ENCODE data around the gene NF1.

Gene NF1

GRCh38 chr17:31236712-31237111, 141.9 kb downstream of the NF1 start:
- Mint-ChIP-seq H3K27me3 (ENCODE audit: low read depth) (no peaks in the 10 kb centered on the region), H3K4me3 (no peak overlapping the region), H3K4me1 (no peaks in the 10 kb centered on the region), H3K27ac (no peak overlapping the region), H3K9me3 (peaks cover 12% of the 10 kb centered on the region), H3K36me3 (ENCODE audit: low read depth) (peaks cover 81% of the 10 kb centered on the region)
- no peak for TF ChIP-seq CTCF (IDR thresholded peaks at IDR 0.05; ENCODE audit: unreplicated experiment in 3 of 3)

- peaks cover 12% of the 10 kb centered on the region for H3K9me3 Mint-ChIP-seq
- H3K36me3 Mint-ChIP-seq (ENCODE audit: low read depth) = peaks cover 89% of the 10 kb centered on the region
- H3K4me1 Mint-ChIP-seq = no peaks in the 10 kb centered on the region
- H3K4me3 Mint-ChIP-seq = no peak overlapping the region
- H3K27ac Mint-ChIP-seq = no peak overlapping the region
- no peak for TF ChIP-seq CTCF (IDR thresholded peaks at IDR 0.05; ENCODE audit: unreplicated experiment in 3 of 3)
- no peaks in the 10 kb centered on the region for H3K27me3 Mint-ChIP-seq (ENCODE audit: low read depth)
Observed at GRCh38 chr17:31241116-31241515, 146.3 kb downstream of the NF1 start.

GRCh38 chr17:31248986-31249834, 154.4 kb downstream of the NF1 start:
- Mint-ChIP-seq H3K4me1 (no peaks in the 10 kb centered on the region), H3K36me3 (ENCODE audit: low read depth) (peaks cover 60% of the 10 kb centered on the region), H3K9me3 (no peaks in the 10 kb centered on the region), H3K27me3 (ENCODE audit: low read depth) (no peaks in the 10 kb centered on the region), H3K4me3 (no peak overlapping the region), H3K27ac (no peak overlapping the region)
- TF ChIP-seq CTCF (IDR thresholded peaks at IDR 0.05; ENCODE audit: unreplicated experiment in 3 of 3) = no peak

- Mint-ChIP-seq H3K27me3 (ENCODE audit: low read depth) (no peaks in the 10 kb centered on the region), H3K4me3 (no peak overlapping the region), H3K27ac (no peak overlapping the region), H3K4me1 (peaks cover 3% of the 10 kb centered on the region), H3K36me3 (ENCODE audit: low read depth) (peaks cover 55% of the 10 kb centered on the region), H3K9me3 (no peaks in the 10 kb centered on the region)
- no peak for TF ChIP-seq CTCF (IDR thresholded peaks at IDR 0.05; ENCODE audit: unreplicated experiment in 3 of 3)
Observed at GRCh38 chr17:31249835-31250141, 155.0 kb downstream of the NF1 start.

- H3K9me3 Mint-ChIP-seq = no peaks in the 10 kb centered on the region
- peaks cover 7% of the 10 kb centered on the region for H3K4me1 Mint-ChIP-seq
- no peak for TF ChIP-seq CTCF (IDR thresholded peaks at IDR 0.05; ENCODE audit: unreplicated experiment in 3 of 3)
- H3K4me3 Mint-ChIP-seq = no peak overlapping the region
- H3K36me3 Mint-ChIP-seq (ENCODE audit: low read depth) = peaks cover 50% of the 10 kb centered on the region
- H3K27ac Mint-ChIP-seq = peak overlapping the region in 1 of 3 experiments; percentile 52
- no peaks in the 10 kb centered on the region for H3K27me3 Mint-ChIP-seq (ENCODE audit: low read depth)
Observed at GRCh38 chr17:31250229-31250628, 155.5 kb downstream of the NF1 start.
